ENCODE data around the gene RGL2.

GRCh38 chr6:33313709-33314514 is 15.2 kb upstream of the RGL2 start, which contains the start of gene TAPBP:
- TF ChIP-seq CTCF (IDR thresholded peaks at IDR 0.05; ENCODE audit: insufficient read depth, low read length) (no peak), POLR2AphosphoS5 (IDR thresholded peaks at IDR 0.05; ENCODE audit: low read depth) (peak; percentile 67; the same call in 1 of the 2 replicates), REST (IDR thresholded peaks at IDR 0.05; ENCODE audit: insufficient replicate concordance, low read depth) (peak; percentile 46)
